Small intestine (tissue), 7 donors: ENCODE data around the gene CLOCK. TPM values are rescaled to one million over a fixed set of nuclear protein-coding genes. Genes with fewer than 3 reads are reported as not detected.

Experiments used
- DNase-seq, 2 donors: peaks; one replicate each; pipeline versions ENCODE4 v3.0.0 to v3.0.0-alpha.2; 2013
- FAIRE-seq: peaks from 2 replicates; lab custom pipeline; 2012; peaks lifted over from hg19 to GRCh38; lab: Jason Lieb, UNC
- H3K27ac ChIP-seq, 3 donors: one replicate each; pipeline ENCODE4 v1.5.1; 2013; ENCODE audit warnings: low read length in 2 of 3, mild to moderate bottlenecking in 2 of 3, control low read depth in 1 of 3, inconsistent platforms in 1 of 3, low read depth in 1 of 3, moderate library complexity in 1 of 3
- H3K27me3 ChIP-seq, 3 donors: one replicate each; pipeline ENCODE4 v1.6.1; 2013; ENCODE audit warnings: low read length in 3 of 3, inconsistent platforms in 1 of 3; ENCODE audit not compliant: control insufficient read depth in 3 of 3, insufficient read depth in 3 of 3
- H3K36me3 ChIP-seq, 3 donors: one replicate each; pipeline ENCODE4 v1.6.1; 2013; ENCODE audit warnings: low read length in 3 of 3, inconsistent platforms in 1 of 3, low read depth in 1 of 3, mild to moderate bottlenecking in 1 of 3, moderate library complexity in 1 of 3; ENCODE audit not compliant: control insufficient read depth in 3 of 3, insufficient read depth in 2 of 3
- H3K4me1 ChIP-seq, 3 donors: one replicate each; pipeline ENCODE4 v1.6.1; 2013; ENCODE audit warnings: low read length in 2 of 3, inconsistent platforms in 1 of 3, low read depth in 1 of 3, mild to moderate bottlenecking in 1 of 3, moderate library complexity in 1 of 3; ENCODE audit not compliant: control insufficient read depth in 3 of 3, insufficient read depth in 2 of 3
- H3K4me3 ChIP-seq, 3 donors: one replicate each; pipeline ENCODE4 v1.5.1; 2013; ENCODE audit warnings: low read length in 3 of 3, control low read depth in 1 of 3, inconsistent platforms in 1 of 3, low read depth in 1 of 3, mild to moderate bottlenecking in 1 of 3, moderate library complexity in 1 of 3
- H3K9me3 ChIP-seq, 2 donors: one replicate each; pipeline ENCODE4 v1.6.1; 2013; ENCODE audit warnings: low read depth in 1 of 2, low read length in 1 of 2; ENCODE audit not compliant: control insufficient read depth in 2 of 2, insufficient read depth in 1 of 2
- WGBS, 3 donors: extraction: QIAGEN DNeasy Blood & Tissue Kit; methylation state at CpG; one replicate each; pipeline ENCODE4 v1.1.7; 2013; 5-methylcytosine and 5-hydroxymethylcytosine counted together
- polyA plus RNA-seq, 4 donors: library from polyadenylated mRNA; stranded (reverse) in 3 of 4; unstranded in 1 of 4; fragments of 200-250 nt in 3 of 4; fragments of 120-200 nt in 1 of 4; gene quantifications; one replicate each; pipeline versions ENCODE4 v1.2.1 to v1.2.3, GENCODE V29; 2013
- donor health status: healthy with polysubstance abuse.
- donor health status: control.
- donor health status: control.
- donor health status: Bipolar disorder and iron deficiency.
- donor health status: healthy.

The CLOCK gene
- polyA plus RNA-seq, 4 donors: 5.7 to 15.5 (median 7.0) TPM

DNA sequence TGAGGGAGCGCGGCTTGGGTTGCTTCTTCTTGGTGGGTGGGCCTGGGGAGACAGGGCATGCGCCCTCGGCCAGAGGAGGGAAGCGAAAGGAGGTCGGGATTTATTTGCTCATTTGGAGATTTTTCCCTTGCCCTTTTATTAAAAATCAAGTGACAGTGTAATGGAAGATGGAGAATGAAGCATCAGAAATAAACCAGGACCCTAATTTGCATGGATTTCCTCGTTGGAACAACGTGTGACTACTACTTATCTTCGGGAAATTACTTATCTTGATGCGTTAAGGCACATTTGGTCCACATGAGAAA is 709 bp upstream of the CLOCK start:
- Histone ChIP-seq H3K27me3 (no peaks in the 10 kb centered on the region), H3K9me3 (no peaks in the 10 kb centered on the region), H3K4me1 (peaks cover 0 to 13% (median 1%) of the 10 kb centered on the region in 3 donors), H3K27ac (peak overlapping the region; percentile 84 to 95 (median 91)), H3K4me3 (peak overlapping the region; percentile 74 to 99 (median 95)), H3K36me3 (no peaks in the 10 kb centered on the region)
- FAIRE-seq (no peak), DNase-seq (no peak)
- 2 to 3% (median 2%) methylated on average over 10 of the region's 10 CpGs for WGBS, 3 donors

DNA sequence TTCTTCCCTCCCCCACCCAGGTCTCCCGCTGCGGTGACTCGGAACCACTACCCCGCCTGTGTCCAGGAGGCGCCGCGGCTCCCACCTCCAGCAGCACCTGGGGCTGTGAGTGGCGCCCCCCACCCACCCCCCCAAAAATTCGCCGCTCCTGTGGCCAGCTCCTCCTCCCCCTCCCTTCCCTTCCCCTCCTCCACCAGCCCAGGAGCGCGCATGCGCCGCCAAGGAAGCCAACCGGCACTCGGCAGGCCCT is 278 bp downstream of the CLOCK start:
- no peak for DNase-seq
- Histone ChIP-seq H3K9me3 (no peaks in the 10 kb centered on the region), H3K27ac (peak overlapping the region; percentile 84 to 95 (median 91)), H3K4me3 (peak overlapping the region; percentile 74 to 99 (median 95)), H3K36me3 (no peaks in the 10 kb centered on the region), H3K4me1 (peaks cover 0 to 13% (median 1%) of the 10 kb centered on the region in 3 donors), H3K27me3 (no peaks in the 10 kb centered on the region)
- 0 to 2% (median 1%) methylated on average over 3 to 16 of the region's 16 CpGs for WGBS, 3 donors
- no peak for FAIRE-seq

DNA sequence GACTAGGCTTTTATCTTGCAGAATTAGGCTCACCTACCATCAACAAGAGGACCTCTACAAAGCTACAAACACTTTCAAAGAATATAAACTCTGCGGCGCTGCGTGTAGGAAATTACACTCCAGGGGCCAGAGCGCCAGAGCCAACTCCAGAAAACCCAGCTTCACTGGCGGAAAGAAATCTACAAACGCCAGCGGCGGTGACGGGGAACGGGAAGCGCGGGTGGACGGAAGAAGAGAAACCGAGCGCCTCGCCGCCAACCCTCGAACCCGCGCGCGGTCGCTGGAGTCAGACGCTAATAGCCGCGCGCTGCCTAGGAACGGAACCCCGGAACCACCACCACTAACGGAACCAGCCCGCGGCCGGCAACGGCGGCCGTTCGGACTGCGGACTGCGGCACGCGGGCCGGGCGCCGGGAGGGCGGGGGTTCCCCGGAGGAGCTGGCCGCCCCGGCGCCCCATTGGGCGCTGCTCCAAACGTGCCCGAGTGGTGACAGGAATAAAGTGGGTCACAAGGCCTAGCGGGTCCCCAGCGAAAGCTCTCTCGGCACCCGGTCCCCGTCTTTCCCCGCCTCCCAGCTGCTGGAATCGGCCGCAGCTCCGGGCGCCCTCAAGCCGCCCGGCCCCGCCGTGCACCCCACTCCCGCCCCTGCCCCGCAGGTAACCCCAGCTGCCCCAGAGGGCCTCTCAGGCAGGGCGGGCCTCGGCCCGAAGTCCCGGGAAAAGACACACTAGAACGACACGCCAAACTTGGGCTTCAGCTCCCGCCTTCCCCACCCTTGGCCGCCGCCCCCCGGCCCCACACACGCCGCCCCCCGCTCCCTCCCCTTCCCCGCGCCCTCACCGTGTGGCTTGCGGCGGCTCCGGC is 836 bp downstream of the CLOCK start:
- 0 to 1% (median 1%) methylated on average over 58 to 87 of the region's 87 CpGs for WGBS, 3 donors
- H3K27me3 ChIP-seq: no peaks in the 10 kb centered on the region
- H3K4me3 ChIP-seq: peak overlapping the region; percentile 74 to 99 (median 95)
- H3K9me3 ChIP-seq: no peaks in the 10 kb centered on the region
- H3K36me3 ChIP-seq: no peaks in the 10 kb centered on the region
- H3K27ac ChIP-seq: peak overlapping the region; percentile 84 to 95 (median 91)
- FAIRE-seq (no peak), DNase-seq (peak; percentile 78 to 92)
- peaks cover 0 to 13% (median 1%) of the 10 kb centered on the region in 3 donors for H3K4me1 ChIP-seq

DNA sequence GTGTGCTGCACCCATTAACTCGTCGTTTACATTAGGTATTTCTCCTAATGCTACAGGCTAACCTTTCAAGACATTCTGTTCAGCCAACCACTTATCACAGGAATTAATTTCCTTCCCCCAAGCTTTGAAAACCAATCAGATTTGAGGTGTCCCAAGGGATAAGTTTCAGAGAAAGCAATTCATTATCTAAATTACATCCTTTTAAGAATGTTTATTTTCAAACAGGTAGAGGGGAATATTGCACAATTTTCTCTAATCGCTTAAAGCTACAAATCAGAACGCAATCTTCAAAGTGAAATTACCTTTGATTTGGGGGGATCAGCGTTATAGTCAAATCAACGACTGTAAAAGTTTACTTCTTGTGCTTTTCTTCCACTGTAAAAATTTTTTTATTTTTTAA is 1.6 kb downstream of the CLOCK start:
- Histone ChIP-seq H3K36me3 (peaks cover 0 to 3% (median 1%) of the 10 kb centered on the region in 3 donors), H3K9me3 (no peaks in the 10 kb centered on the region), H3K27me3 (no peaks in the 10 kb centered on the region), H3K4me1 (peaks cover 0 to 13% (median 1%) of the 10 kb centered on the region in 3 donors), H3K4me3 (peak overlapping the region in 2 of 3 donors; percentile 74 to 99), H3K27ac (peak overlapping the region in 2 of 3 donors; percentile 20 to 95)
- DNase-seq (peak; percentile 52 to 56), FAIRE-seq (no peak)
- WGBS, 3 donors: 3 to 5% (median 4%) methylated on average over 6 of the region's 6 CpGs

DNA sequence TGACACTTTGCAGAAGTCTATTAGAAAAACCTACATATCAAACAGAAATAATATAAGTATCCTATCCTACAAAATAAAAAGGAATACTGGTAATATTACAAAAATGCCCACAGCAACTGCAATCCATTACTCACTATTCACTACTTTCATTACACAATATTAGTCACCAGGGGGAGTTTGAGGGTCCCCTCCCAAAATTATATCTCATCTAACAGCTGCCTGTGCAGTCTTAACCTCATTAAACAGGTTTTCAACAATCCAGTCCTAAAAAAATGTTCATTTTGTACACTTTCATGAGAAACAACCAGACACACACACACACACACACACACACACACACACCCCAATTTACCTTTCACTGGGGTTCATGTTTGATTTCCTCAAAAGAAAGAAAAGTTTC is 2.9 kb downstream of the CLOCK start:
- Histone ChIP-seq H3K36me3 (peaks cover 0 to 3% (median 1%) of the 10 kb centered on the region in 3 donors), H3K27me3 (no peaks in the 10 kb centered on the region), H3K27ac (no peak overlapping the region), H3K4me1 (peaks cover 0 to 13% (median 1%) of the 10 kb centered on the region in 3 donors), H3K9me3 (no peaks in the 10 kb centered on the region), H3K4me3 (no peak overlapping the region)
- FAIRE-seq: no peak
- no peak for DNase-seq

DNA sequence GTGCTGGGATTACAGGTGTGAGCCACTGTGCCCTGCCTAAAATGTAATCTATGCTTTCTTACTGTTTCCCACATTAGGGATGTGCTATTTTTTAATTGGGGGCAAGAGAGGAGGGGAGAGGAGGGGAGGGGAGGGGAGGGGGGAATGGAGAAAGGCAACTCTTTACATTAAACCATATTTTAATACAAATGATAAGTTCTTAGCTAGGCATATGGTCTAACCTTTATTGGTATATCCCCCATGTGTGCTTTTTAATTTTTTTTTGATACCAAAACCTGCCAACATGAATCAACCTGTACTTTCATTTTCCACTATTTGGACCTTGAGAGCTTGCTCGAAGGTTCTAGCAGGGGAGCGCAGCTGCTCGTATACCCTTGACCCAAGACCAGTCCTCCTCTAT is 6.4 kb downstream of the CLOCK start:
- DNase-seq (no peak), FAIRE-seq (no peak)
- no peak overlapping the region for H3K4me3 ChIP-seq
- H3K27me3 ChIP-seq: no peaks in the 10 kb centered on the region
- WGBS, 3 donors: 63 to 77% (median 69%) methylated on average over 3 of the region's 3 CpGs
- H3K4me1 ChIP-seq: peaks cover 0 to 7% (median 0%) of the 10 kb centered on the region in 3 donors
- no peaks in the 10 kb centered on the region for H3K9me3 ChIP-seq
- H3K36me3 ChIP-seq: peaks cover 0 to 3% (median 1%) of the 10 kb centered on the region in 3 donors
- H3K27ac ChIP-seq: no peak overlapping the region

DNA sequence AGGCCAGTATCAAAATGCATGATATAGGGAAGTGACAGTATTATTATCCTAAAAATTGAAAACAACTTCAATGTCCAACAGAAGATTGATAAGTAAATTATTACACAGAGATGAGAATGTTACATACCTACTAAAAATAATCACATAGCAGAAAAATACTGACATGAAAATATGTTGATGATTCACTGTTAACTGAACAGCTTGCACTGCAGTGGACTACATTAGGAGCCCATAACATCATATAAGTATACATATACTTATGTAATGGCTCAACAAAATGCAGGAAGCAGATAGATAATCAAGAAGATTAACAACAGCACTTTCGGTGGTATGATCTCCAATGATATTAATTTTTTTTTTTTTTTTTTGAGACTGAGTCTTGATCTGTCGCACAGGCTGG is 7.1 kb downstream of the CLOCK start:
- Histone ChIP-seq H3K36me3 (peaks cover 0 to 3% (median 1%) of the 10 kb centered on the region in 3 donors), H3K9me3 (no peaks in the 10 kb centered on the region), H3K27ac (no peak overlapping the region), H3K4me3 (no peak overlapping the region), H3K4me1 (peaks cover 0 to 7% (median 0%) of the 10 kb centered on the region in 3 donors), H3K27me3 (no peaks in the 10 kb centered on the region)
- DNase-seq: no peak
- no peak for FAIRE-seq
- 65 to 90% (median 90%) methylated on average over 2 of the region's 2 CpGs for WGBS, 3 donors

DNA sequence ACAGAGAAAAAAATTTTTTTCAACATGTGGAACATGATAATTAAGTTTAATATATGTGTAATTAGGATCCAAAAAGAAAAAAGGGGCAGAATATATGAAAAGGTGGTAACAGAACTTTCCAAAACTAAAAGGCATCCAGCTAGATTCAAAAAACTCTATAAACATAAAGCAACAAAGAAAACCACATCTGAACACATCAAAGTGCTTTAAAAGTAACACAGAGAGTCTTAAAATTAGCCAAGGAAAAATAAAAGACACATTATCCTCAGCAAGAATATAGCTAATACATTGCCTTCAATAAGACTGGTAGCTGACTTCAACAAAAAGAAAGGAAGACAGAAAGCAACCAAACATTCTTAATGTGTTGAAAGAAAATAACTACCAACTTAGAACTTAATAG is 8.2 kb downstream of the CLOCK start:
- DNase-seq (no peak), FAIRE-seq (no peak)
- H3K27me3 ChIP-seq: no peaks in the 10 kb centered on the region
- peaks cover 0 to 2% of the 10 kb centered on the region in 2 donors for H3K9me3 ChIP-seq
- H3K4me1 ChIP-seq: no peaks in the 10 kb centered on the region
- no peak overlapping the region for H3K27ac ChIP-seq
- H3K36me3 ChIP-seq: peaks cover 0 to 4% (median 1%) of the 10 kb centered on the region in 3 donors
- H3K4me3 ChIP-seq: no peak overlapping the region

DNA sequence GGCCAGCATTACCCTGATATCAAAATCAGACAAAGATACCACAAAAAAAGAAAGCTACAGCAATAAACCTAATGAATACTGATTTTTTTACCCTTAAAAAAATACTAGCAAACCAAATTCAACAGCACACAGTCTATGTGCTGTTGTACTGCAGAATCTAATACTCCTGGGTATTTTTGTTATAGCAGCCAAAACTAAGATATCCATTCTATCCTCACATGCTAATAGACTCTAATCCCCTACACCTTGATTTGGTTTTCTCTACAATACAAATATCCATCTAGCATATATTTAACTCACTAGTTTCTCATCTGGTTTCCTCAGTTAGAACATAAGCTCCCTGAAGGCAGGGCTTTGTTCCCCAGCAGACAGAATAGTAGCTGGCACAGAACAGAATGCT is 12.4 kb downstream of the CLOCK start:
- Histone ChIP-seq H3K27ac (no peak overlapping the region), H3K36me3 (peaks cover 0 to 3% (median 0%) of the 10 kb centered on the region in 3 donors), H3K9me3 (peaks cover 0 to 15% of the 10 kb centered on the region in 2 donors), H3K27me3 (no peaks in the 10 kb centered on the region), H3K4me1 (no peaks in the 10 kb centered on the region), H3K4me3 (no peak overlapping the region)
- FAIRE-seq: no peak
- DNase-seq: no peak
